ENCODE results near the gene SNX19.
A peak's percentile ranks its signal among the peaks of the same experiment; 100 is the strongest.
"Not testable (repeated sequence)": the region's sequence is repeated elsewhere in the genome, so short reads cannot be mapped to it uniquely, and the experiment has no call there.

Gene SNX19

DNA sequence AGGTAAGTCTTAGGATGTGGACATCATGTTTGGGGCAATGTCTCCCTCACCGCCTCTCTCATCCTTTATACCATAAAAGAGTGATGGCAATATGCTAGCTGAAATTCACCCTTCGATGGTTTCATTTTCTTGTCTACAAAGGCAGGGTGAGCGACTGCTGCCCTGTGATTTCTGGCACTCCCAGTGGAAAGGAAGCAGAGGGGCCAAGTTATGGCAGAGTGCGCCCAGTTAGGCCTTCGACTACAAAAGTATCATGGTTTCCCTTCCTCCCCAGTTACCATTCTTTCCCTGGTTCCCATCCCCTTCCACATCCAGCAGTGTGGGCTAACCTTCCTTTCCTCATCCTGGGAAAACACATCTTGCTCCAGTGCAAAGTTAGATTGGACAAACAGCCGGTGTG, 43.8 kb downstream of the SNX19 start:
- DNase-seq = no peak

DNA sequence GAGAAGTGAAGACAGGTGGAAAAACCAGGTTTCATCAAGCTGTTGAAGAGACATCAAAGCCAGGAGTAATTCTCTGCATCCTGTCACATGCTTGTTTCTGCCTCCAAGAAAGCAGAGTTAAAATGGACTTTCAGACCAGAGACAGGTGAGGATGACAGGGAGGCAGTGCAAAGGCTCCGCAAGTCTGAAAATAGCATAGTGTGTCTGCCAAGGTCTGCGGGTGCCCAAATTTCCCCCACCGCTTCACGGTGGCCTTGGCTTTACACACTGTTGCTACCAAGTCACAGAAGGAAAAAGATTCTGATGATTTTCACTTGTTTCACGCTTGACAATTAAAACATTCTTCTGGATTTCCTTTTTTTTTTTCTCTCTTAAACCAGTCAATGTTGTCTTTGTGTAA, 44.2 kb downstream of the SNX19 start:
- no peak for DNase-seq

DNA sequence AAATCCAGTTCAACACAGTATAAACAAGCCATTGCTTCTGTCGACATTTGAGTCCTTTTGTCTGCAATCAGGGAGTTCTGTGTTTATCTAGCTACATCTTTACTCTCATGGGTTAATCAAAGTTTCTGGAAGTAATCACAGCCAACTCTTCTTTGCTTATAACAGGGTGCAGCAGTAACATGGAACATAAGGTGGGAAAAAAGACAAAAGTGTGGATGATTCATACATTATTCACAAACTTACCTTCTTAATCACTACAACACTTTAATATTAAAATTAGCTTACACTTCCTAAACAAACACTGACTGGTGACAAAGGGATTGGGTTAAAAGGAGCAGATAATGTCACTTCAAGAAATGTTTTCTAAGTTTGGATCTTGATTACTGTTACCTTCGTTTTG, 44.7 kb downstream of the SNX19 start:
- DNase-seq = no peak

DNA sequence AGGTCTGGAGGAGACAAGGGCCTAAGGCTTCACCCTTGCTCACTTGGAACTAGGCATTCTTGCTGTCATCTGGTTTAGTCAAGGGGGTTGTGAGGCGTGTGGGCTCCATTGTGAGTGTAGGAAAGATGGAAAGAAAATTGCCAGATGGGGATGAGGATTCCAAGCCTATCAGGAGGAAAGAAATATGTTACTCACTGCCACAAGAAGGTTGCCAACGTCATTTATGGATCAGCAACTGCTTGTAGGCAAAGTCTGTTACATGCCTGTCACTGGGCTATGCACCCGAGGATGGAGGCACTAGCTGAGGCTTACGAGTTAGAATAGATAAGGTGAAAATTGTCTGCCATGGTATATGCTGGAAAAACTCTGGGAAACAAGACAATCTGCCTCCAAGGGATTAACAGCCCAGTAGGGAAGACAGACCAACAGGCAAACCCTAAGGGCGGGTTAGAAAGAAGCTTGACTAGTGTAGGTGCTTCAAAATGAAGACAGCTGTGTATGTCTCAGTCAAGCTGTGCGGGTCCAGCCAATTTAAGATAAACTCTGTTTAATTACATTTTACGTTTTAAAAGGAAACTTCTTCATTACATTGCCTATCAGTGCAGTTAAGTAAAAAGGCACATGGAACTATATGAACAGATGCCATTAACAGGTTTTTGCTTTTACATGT, 47.4 kb downstream of the SNX19 start:
- no peak for DNase-seq

DNA sequence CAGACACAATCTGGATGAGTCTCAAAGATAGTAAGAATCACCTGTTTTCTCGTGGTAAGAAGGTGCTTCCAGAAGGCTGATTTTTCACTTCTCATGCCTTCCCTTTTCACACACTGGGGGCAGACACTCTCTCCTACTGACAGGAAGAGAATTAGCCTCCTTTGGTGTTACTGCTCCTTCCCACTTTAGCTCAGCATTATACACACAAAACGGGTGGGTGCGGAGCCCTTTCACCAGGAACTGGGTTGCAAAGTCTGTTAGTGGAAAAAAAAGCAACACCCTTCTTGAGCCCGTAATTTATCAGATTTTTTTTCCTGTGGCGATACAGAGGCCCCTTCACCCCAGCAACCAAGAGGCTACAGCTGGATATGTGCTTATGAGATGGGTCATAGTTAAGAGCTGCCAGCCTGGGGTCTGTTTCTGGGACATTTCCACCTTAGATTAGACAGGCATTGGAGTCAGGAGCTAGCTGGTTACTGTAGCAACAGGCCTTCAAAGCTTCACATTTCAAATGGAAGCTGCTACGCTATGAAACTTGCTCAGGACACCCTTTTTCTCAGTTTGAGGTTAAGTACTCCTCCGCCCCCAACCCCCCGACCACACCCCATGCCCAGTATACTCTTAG, 48.1 kb downstream of the SNX19 start:
- DNase-seq = no peak

DNA sequence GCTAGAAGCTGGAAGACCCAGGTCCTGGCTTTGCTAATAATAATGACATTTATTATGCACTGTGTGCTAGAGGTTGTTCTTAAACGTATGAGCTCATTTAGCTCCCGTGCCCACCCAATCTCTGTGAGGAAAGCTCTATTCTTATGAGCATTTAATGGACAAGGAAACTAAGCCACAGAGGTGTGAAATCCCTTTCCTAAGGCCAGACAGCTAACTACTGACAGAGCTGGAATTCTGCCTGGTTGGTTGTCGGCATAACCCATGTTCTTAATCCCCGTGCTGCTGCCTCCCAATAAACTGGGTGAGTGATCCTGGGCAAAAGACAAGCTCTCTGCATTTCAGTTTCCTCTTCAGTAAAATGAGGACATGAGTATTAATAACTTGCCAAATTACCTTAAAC, 49.4 kb downstream of the SNX19 start:
- DNase-seq = no peak

DNA sequence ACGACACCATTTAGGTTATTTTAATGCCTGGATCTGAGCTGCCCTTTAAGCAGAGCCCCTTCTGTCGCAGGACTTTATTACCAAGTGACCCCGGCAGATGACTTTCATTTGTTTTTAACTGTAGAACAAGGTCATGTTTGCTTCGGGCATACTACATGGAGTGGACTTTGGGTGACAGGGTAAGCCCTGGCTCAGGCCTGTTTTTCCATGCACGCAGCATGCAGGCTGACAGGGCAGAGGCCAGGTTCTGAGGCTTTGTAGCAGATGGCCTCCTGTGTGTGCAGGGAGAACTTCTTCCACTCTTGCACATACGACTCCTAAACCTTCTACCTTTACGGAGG, 50.5 kb downstream of the SNX19 start:
- DNase-seq = no peak

DNA sequence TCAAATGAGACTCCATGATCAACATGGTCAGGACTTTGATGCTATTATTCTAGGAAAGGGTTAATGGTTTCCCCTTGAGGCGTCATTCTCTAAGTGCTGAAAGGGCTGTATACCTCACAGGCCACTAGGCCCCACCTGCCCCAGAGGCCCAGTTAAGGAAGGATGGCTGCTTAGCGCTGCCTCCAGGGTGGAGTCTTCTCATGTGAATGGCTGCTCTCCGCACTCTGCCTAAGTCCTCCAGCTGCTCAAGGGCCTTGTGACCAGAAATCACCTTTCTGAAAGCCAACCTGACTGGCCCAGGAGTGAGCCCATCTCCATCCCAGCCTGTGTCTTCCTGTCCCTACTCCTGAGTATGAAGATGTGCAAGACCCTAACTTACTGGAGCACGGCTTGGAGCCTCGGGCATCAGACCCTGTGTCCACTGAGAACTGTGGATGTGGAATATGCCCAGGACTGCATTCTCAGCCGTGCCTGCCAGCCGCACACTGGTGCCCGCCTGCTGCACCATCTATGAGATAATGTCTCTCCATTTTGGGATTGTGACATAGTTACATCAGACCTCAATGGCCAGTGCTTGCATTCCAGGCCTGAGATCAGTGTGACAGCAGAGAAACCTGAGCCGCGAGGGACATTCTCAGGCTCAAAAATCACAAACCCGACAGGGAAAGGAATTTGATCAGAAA, 51.0 kb downstream of the SNX19 start:
- no peak for DNase-seq

DNA sequence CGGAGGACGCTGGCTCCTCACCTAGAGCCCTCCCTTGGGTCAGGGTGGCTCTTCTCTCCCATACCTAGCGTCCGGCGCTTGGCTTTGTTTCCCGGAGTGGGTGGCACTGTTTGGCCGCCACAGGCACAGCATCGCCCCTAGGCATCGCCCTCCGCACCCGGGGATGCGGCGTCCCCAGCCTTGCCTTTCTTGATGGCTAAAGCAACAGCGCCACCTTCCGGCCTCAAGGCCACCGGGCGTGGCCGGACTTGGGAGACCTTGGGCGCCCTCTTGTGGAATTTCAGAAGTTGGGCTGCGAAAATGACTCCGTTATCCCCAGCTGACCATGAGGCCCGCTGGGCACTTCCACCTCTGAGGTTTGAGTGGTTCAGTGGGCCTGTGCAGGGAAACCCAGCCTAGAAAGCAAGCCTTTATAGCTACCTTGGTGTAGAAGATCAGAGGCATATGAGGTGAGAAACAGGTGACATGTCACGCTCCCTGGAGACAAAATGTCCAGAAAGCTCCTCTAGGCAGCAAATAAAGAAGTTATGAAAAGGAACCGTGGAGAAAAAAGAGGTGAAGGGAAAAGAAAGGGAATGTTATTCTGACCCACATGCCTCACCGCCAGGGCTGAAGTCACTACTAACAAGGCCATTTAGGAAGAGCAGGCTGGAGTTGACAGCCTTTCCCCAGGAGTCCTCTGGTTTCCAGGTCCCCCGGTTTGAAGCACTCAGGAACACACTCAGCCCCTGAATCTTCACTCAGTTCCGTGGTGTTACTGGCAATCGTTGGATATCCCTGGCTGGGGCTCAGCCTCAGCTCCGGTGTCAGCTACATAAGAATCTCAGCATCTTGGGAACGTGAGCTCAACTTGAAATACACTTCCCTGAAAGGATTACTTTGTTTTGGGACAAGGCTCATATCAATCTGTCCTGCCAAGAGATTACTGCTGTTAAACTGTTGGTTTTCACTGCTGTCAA, 54.1 kb downstream of the SNX19 start:
- DNase-seq = peak; percentile 86

DNA sequence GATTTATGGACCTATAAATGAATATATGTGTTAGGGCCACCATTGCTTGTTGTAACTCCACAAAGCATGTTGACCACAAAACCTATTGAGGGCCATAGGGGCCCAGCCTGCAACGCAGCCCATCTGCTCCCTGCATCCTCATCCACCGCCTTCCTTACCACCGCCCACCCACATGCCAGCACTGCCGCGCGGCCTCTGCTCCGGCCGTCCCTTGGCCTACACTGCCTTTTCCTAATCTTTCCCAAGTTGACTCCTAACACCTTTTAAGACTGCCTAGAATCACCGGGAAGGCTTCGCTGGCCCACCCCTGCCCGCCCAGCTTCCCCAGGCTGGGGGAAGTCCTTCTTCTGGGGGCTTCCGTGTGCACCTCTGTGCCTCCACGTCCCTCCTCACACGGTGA, 55.0 kb downstream of the SNX19 start:
- no peak for DNase-seq

DNA sequence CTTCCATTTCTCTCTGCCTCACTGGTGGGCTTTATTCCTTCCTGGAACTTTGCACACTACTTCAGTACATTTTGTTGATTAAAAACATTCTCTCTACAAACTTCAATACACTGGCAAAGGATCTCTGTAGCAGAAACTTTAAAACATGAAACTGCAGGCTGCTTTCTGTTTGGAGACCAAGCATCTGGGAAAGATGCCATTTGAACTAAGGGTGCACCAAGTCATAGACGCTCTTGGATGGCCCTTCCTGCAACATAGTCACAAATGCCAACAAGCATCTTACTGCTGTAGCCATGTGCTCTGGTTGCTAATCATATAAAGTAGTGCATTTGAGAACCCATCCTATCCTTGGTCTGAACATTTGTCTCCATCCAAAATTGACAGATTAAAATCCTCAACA, 56.4 kb downstream of the SNX19 start:
- no peak for DNase-seq

DNA sequence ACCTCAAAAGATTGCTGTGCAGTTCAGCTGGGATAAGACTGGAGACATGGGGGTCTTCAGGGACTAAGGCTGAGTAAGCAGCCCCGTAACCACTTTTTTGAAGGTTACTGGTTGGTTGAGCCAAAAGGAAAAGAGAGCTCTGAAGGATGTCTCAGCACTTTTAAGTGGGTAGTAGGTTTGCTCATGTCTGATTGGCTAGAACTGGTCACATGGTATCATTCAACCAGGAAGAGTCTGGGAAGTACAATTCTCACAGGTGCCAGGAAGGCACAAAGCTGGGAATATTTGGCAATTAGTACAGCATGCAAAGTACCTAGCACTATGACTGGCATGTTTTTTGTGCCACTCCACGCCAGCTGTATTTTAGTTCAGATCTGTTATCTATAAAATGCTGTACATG, 58.1 kb downstream of the SNX19 start:
- DNase-seq = no peak

DNA sequence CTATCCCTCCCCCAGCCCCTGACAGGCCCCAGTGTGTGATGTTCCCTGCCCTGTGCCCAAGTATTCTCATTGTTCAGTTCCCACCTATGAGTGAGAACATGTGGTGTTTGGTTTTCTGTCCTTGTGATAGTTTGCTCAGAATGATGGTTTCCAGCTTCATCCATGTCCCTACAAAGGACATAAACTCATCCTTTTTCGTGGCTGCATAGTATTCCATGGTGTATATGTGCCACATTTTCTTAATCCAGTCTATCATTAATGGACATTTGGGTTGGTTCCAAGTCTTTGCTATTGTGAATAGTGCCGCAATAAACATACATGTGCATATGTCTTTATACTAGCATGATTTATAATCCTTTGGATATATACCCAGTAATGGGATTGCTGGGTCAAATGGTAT, 60.6 kb downstream of the SNX19 start:
- DNase-seq = not testable (repeated sequence)

DNA sequence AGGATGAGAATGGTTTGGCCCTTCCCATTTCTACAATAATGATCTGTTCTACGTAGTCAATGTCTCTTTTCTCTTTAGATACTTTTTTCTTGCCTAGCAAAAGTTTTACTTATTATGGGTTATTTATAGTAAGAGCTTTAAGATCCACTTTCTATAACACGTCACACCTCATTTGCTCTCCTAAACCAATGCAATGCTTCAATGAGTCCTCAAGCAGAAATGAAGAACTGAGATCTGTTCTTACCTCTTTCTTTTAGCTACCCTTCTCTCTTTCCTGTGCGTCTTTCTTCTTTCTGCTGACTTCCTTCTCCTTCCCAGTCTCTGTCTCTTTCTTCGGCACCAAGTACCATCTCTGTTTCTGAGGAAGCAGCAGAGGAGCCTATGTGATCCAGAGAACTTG, 61.8 kb downstream of the SNX19 start:
- no peak for DNase-seq

DNA sequence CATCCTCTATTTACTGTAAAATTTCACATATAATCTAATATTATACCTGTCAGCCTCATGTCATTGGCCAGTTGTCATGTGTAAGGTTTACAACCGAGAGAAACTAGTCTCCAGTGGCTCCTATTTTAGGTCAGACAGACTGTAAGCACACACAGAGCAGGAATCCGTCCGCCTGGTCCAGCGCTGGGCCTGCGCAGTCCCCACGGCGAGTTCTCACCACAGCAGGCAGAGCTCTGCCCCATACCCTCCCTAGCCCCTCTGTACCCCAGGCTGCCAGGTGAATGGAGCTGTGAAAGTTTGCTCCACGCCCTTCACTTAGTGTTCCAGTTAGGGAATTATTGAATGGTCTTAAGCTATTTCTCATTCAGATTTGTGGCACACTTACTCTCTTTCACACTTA, 63.7 kb downstream of the SNX19 start:
- no peak for DNase-seq

DNA sequence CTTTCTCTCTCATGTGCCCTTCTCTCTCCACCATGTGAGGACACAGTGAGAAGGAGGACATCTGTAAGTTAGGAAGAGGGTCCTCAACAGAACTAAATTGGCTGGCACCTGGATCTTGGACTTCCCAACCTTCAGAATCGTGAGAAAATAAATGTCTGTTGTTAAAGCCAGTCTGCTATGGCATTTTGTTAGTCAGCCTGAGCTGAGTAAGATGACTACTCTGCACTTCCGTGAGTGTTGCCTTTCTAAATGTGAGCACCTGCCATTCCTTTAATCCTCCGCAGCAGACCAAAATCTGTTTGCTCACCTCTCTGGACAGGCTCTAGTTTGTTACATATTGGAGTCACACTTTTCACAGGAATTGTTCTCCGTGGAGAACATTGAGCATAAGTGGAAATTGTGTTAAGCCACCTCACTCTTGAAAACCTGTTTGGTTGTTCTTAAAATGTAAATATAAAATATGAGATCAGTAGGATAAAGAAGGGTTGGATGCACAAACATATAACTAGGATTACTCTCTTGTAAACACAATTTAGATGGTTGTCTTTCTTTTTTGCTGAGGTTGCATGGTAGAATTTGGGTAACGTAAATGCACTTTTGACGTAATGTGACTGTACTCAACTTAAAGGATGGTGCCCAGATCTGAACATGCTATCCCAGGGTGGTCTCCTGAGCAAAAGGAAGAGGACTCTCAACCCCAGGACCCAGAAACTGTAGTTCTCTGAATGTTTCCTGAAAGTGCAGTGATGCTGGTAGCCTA, 65.9 kb downstream of the SNX19 start:
- DNase-seq = no peak

DNA sequence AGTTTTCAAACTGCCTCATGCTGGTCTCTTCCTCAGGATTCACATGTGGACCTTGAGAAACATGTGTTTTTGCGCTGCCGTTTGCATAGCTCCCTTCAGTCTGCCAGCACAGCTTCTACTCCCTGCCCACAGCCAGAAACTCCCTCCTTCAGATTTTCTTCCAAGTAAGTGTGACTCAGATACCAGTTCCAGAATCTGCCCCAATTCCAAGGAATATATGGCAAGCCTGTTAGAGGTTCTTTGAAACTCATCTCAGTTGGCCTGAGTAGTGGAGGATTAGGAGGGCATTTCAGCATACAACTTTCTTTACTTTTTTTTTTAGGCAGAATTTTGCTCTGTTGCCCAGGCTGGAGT, 67.1 kb downstream of the SNX19 start:
- peak; percentile 79 for DNase-seq

DNA sequence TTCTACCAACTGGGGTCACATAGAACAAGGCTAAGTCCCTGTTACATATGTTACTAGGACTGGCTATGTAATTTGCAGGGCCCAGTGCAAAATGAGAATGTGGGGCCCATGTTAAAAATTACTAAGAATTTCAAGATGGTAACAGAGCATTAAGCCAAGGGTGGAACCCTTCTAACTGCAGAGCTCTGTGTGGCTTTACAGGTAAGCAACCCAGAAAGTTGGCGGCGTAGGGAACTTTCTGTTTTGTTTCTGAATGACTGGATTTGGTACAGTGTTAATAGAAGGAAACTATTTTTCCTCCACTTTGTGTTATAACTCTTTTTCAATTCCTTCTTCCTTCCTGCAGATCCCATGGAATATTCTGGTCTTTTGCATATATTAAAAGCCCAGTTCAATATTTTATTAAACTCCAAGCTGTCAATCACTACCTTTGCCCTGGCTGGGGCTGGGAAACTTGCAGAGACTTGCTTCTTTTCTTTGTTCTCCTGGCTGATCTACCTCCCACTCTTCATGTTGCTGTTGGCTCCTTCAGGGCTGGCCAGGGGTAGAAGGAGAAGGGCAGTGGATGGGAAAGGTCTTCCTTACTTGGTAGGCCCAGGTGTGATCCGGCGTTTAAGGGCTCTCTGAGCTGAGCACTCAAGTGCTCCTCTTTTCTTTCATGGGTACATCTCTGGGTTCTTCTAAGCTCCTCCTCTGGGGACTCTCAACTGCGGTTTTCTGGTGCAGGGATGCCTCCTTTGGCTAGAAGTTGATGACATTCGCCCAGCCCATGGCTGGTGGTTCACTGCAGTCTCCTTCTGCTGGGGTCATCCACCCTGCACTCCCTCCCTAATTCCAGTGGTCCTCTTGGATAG, 67.7 kb downstream of the SNX19 start:
- no peak for DNase-seq

DNA sequence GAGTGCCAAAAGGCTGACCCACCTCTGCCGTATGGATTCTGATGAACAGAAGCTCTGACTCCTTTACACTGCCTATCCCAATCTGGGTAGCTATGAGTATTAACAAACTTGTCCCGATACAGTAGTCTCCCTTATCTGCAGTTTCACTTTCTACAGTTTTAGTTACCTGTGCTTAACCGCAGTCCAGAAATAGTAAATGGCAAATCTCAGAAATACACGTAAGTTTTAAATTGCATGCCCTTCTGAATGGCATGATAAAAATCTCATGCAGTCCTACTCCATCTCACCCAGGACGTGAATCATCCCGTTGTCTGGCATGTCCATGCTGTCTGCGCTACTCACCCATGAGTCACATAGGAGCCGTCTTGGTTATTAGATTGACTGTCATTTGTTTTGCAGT, 68.8 kb downstream of the SNX19 start:
- peak; percentile 94 for DNase-seq

DNA sequence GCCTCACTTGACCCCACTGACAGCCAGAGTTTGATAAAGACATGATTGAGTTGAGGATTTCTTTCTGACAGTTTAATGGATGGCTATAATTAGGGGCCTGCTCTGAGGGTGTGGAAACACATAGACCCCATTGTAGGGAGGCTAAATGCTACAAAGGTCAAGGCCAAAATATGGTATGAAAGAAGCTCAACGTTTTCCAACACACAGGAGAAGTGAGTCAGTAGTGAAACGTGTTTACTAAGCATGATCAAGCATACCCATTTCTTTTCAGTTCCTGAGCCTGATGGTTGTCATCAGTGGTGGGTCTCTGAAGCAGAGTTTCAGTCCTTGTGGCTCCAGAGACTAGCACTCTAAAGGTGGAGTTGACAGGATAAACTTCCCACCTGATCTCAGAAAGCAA, 69.7 kb downstream of the SNX19 start:
- DNase-seq = peak; percentile 27

DNA sequence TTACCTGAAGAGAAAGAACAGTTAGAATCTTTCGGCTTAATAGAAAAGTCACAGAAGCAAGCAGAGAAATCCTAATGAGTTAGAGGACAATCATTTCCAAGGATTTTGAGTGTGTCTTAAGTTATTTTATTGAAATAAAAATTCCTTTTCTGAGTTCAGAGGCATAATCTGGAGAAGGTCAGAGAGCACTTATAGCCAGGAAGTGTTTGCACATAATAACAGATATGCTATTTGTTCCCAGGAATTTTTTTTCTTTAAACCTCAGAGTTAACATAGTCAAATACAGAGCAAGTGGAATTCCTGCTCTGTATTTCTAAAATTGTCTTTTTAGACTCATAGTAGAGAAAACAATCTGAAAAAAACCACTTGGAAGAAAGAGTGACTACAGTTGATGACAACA, 74.3 kb downstream of the SNX19 start:
- no peak for DNase-seq

DNA sequence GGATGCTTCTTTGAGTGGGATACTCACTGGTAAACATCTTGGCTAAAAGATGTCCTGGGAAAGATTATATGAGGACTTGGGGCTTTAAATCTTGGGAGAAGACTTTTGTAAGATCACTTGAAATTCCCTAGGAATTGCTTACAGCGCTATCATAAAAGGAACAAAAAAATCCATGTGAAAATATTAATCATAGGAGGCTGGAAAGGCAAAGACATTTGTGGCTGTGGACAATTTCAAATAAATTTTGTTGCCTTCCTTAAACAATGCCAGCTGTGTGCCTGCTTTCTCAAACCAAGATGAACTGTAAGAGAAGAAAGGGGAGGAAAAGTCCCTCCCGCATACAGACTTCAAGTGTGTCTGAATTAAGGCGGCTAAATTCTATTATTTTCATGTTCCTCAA, 75.6 kb downstream of the SNX19 start:
- no peak for DNase-seq
